D341Med (cell line): ENCODE data around the gene DDI1.

Experiments used
- DNase-seq: peaks from one replicate; pipeline ENCODE4 v3.0.0; 2012; ENCODE audit warnings: low spot score

The DDI1 gene

GRCh38 chr11:104078245-104078644 is 41.8 kb downstream of the DDI1 start:
- DNase-seq = no peak

- DNase-seq = no peak
Measured at GRCh38 chr11:104078995-104079394, 42.6 kb downstream of the DDI1 start.

GRCh38 chr11:104086621-104087020 is 50.2 kb downstream of the DDI1 start:
- no peak for DNase-seq
